H1 (cell line): ENCODE data around the gene SYNPO2L. TPM values are rescaled to one million over a fixed set of nuclear protein-coding genes. Genes with fewer than 3 reads are reported as not detected.
A peak's percentile ranks its signal among the peaks of the same experiment; 100 is the strongest.
"Not testable (repeated sequence)": the region's sequence is repeated elsewhere in the genome, so short reads cannot be mapped to it uniquely, and the experiment has no call there.

Source experiments
- CTCF ChIA-PET: fragments of 300-600 bp; sonication (Branson Sonifier 250); formaldehyde crosslinking; loops from one replicate; lab custom pipeline; 2021; ENCODE audit not compliant: partially characterized antibody; lab: Charles Lee
- POLR2A ChIA-PET: fragments of 300-600 bp; sonication (Branson Sonifier 250); formaldehyde crosslinking; loops from one replicate; lab custom pipeline; 2021; ENCODE audit warnings: inconsistent platforms; ENCODE audit not compliant: partially characterized antibody; lab: Charles Lee
- DNase-seq, 2 experiments: peaks; one replicate each; pipeline versions ENCODE4 v3.0.0 to v3.0.0-alpha.2; 2010 to 2022; ENCODE audit warnings: low spot score in 2 of 2, low read depth in 1 of 2, mixed read lengths in 1 of 2
- FAIRE-seq: peaks from 2 replicates; lab custom pipeline; 2011; peaks lifted over from hg19 to GRCh38; lab: Jason Lieb, UNC
- H2AFZ ChIP-seq: 2 replicates; pipeline ENCODE4 v1.8.1; 2012; ENCODE audit warnings: low read length, inconsistent platforms
- H2AK5ac ChIP-seq: 2 replicates; pipeline ENCODE4 v1.6.1; 2013; ENCODE audit warnings: low read depth, low read length
- H2BK120ac ChIP-seq: replicated peaks from 2 replicates; pipeline ENCODE3; 2013; ENCODE audit warnings: low read depth, low read length, inconsistent platforms
- H2BK12ac ChIP-seq: 2 replicates; pipeline ENCODE4 v1.6.1; 2013; ENCODE audit warnings: low read depth, low read length
- H2BK15ac ChIP-seq: 2 replicates; pipeline ENCODE4 v1.6.1; 2013; ENCODE audit warnings: low read length
- H2BK20ac ChIP-seq: 2 replicates; pipeline ENCODE4 v1.6.1; 2013; ENCODE audit warnings: low read length
- H2BK5ac ChIP-seq: 2 replicates; pipeline ENCODE4 v1.6.1; 2013; ENCODE audit warnings: low read depth, low read length
- H3K14ac ChIP-seq: 2 replicates; pipeline ENCODE4 v1.6.1; 2013; ENCODE audit warnings: inconsistent platforms; ENCODE audit not compliant: insufficient read length
- H3K18ac ChIP-seq: 2 replicates; pipeline ENCODE4 v1.6.1; 2013; ENCODE audit warnings: low read length; ENCODE audit errors: extremely low read depth
- H3K23ac ChIP-seq: 2 replicates; pipeline ENCODE4 v1.6.1; 2013; ENCODE audit warnings: inconsistent platforms; ENCODE audit not compliant: insufficient read length
- H3K23me2 ChIP-seq: 2 replicates; pipeline ENCODE4 v1.6.1; 2013; ENCODE audit warnings: low read depth, low read length
- H3K27ac ChIP-seq: 2 replicates; pipeline ENCODE4 v1.6.1; 2011; ENCODE audit warnings: low read depth, low read length, inconsistent platforms
- H3K27me3 ChIP-seq, 4 experiments: replicated peaks in 1 of 4; 1 replicate in 1 of 4; 2 replicates in 3 of 4; pipeline versions ENCODE4 v1.6.1 to v1.8.1; 2011 to 2013; ENCODE audit warnings: low read length in 3 of 4, mild to moderate bottlenecking in 3 of 4, inconsistent platforms in 2 of 4, mixed read lengths in 2 of 4, moderate library complexity in 1 of 4; ENCODE audit not compliant: control insufficient read depth in 3 of 4, insufficient read depth in 3 of 4; ENCODE audit errors: extremely low read depth in 1 of 4
- H3K36me3 ChIP-seq, 4 experiments: 2 replicates each; pipeline versions ENCODE4 v1.6.1 to v1.8.1; 2011 to 2013; ENCODE audit warnings: mild to moderate bottlenecking in 4 of 4, low read length in 3 of 4, moderate library complexity in 2 of 4, control low read depth in 1 of 4, inconsistent platforms in 1 of 4; ENCODE audit not compliant: insufficient read depth in 4 of 4, control insufficient read depth in 2 of 4
- H3K4ac ChIP-seq: replicated peaks from 2 replicates; pipeline ENCODE3; 2013; ENCODE audit warnings: low read length, low read depth, mixed read lengths, inconsistent platforms; ENCODE audit not compliant: insufficient read length
- H3K4me1 ChIP-seq, 4 experiments: replicated peaks in 1 of 4; 1 replicate in 1 of 4; 2 replicates in 3 of 4; pipeline versions ENCODE4 v1.6.1 to v1.8.1; 2011 to 2013; ENCODE audit warnings: low read length in 3 of 4, inconsistent platforms in 2 of 4, mixed read lengths in 1 of 4; ENCODE audit not compliant: insufficient read depth in 4 of 4, control insufficient read depth in 3 of 4
- H3K4me2 ChIP-seq, 2 experiments: 2 replicates each; pipeline versions ENCODE4 v1.6.1 to v1.8.1; 2011 to 2013; ENCODE audit warnings: low read depth in 2 of 2, low read length in 2 of 2, control low read depth in 1 of 2, inconsistent platforms in 1 of 2, mild to moderate bottlenecking in 1 of 2; ENCODE audit not compliant: insufficient read depth in 1 of 2
- H3K4me3 ChIP-seq, 4 experiments: fragments of 200-600, 300-600 bp in 1 of 4; sonication (generic), shearing (Covaris generic), sonication (Bioruptor Twin) in 1 of 4; 2 replicates each; pipeline versions ENCODE4 v1.5.1 to v1.8.1; 2011 to 2016; ENCODE audit warnings: low read length in 4 of 4, low read depth in 3 of 4, control low read depth in 2 of 4, inconsistent platforms in 2 of 4, mild to moderate bottlenecking in 2 of 4, mixed read lengths in 1 of 4, moderate library complexity in 1 of 4; ENCODE audit not compliant: insufficient read depth in 2 of 4; ENCODE audit errors: extremely low read depth in 1 of 4
- H3K56ac ChIP-seq: replicated peaks from 2 replicates; pipeline ENCODE3; 2013; ENCODE audit warnings: low read depth, mild to moderate bottlenecking, mixed read lengths, low read length, inconsistent platforms; ENCODE audit not compliant: insufficient read length
- H3K79me1 ChIP-seq: 2 replicates; pipeline ENCODE4 v1.6.1; 2013; ENCODE audit warnings: low read depth, low read length, control low read depth
- H3K79me2 ChIP-seq, 2 experiments: 2 replicates each; pipeline versions ENCODE4 v1.6.1 to v1.8.1; 2012 to 2013; ENCODE audit warnings: low read length in 2 of 2, mild to moderate bottlenecking in 2 of 2, inconsistent platforms in 1 of 2; ENCODE audit not compliant: insufficient read depth in 2 of 2, control insufficient read depth in 1 of 2
- H3K9ac ChIP-seq, 4 experiments: replicated peaks in 1 of 4; 1 replicate in 1 of 4; 2 replicates in 3 of 4; pipeline versions ENCODE4 v1.6.1 to v1.8.1; 2011 to 2013; ENCODE audit warnings: low read depth in 3 of 4, low read length in 3 of 4, control low read depth in 2 of 4, mild to moderate bottlenecking in 2 of 4, moderate library complexity in 2 of 4, inconsistent platforms in 1 of 4; ENCODE audit errors: extremely low read depth in 1 of 4
- H3K9me3 ChIP-seq, 2 experiments: 2 replicates each; pipeline versions ENCODE4 v1.6.1 to v1.8.1; 2012 to 2013; ENCODE audit warnings: mild to moderate bottlenecking in 2 of 2, moderate library complexity in 2 of 2, control low read depth in 1 of 2, inconsistent platforms in 1 of 2, low read depth in 1 of 2, low read length in 1 of 2, mixed read lengths in 1 of 2; ENCODE audit not compliant: insufficient read depth in 2 of 2
- H4K20me1 ChIP-seq, 2 experiments: replicated peaks in 1 of 2; 2 replicates each; pipeline versions ENCODE3 to v1.8.1; 2011 to 2013; ENCODE audit warnings: inconsistent platforms in 2 of 2, low read length in 2 of 2, mild to moderate bottlenecking in 1 of 2; ENCODE audit not compliant: insufficient read depth in 2 of 2, control insufficient read depth in 1 of 2
- H4K5ac ChIP-seq: 2 replicates; pipeline ENCODE4 v1.6.1; 2013; ENCODE audit warnings: low read length, low read depth, mixed read lengths, inconsistent platforms; ENCODE audit not compliant: insufficient read length
- H4K8ac ChIP-seq: 2 replicates; pipeline ENCODE4 v1.8.0; 2013; ENCODE audit warnings: mild to moderate bottlenecking, moderate library complexity, low read length, inconsistent platforms; ENCODE audit not compliant: insufficient read depth; ENCODE audit errors: extremely low read depth
- H4K91ac ChIP-seq: replicated peaks from 2 replicates; pipeline ENCODE3; 2013; ENCODE audit warnings: low read length, mixed read lengths, inconsistent platforms; ENCODE audit not compliant: insufficient read length
- WGBS, 2 experiments: shearing (Covaris generic) in 1 of 2; methylation state at CpG; one replicate each; pipeline versions ENCODE4 v1.1.6 to v1.1.7; 2013 to 2015; ENCODE audit warnings: low lambda C conversion rate in 2 of 2, mixed read lengths in 2 of 2, inconsistent platforms in 1 of 2, low coverage in 1 of 2, missing lambda C conversion rate in 1 of 2; ENCODE audit not compliant: insufficient replicate concordance in 2 of 2, insufficient coverage in 1 of 2, insufficient read length in 1 of 2; ENCODE audit errors: extremely low coverage in 1 of 2, missing lambda C conversion rate in 1 of 2; 5-methylcytosine and 5-hydroxymethylcytosine counted together
- polyA plus RNA-seq, 7 experiments: library from polyadenylated mRNA; depleted of rRNA in 3 of 7; stranded (reverse) in 5 of 7; unstranded in 2 of 7; fragments of >200 nt in 5 of 7; fragments of 200-250 nt in 2 of 7; gene quantifications; 1 replicate in 5 of 7; 2 replicates in 1 of 7; 4 replicates in 1 of 7; pipeline versions ENCODE4 v1.2.1 to v1.2.3, GENCODE V29; 2011 to 2013; ENCODE audit warnings: missing spikeins in 2 of 7, mixed read lengths in 2 of 7
- total RNA-seq: library from RNA; stranded (reverse); fragmentation: NEBNext Ultra II Directional; extraction: Animal tissue kit (Norgen Biotek cat#: 25700); gene quantifications from 2 replicates; pipeline ENCODE4 v1.2.1, GENCODE V29; 2021

Gene SYNPO2L
- total and polyA plus RNA-seq, 2 of the 8 experiments (the other 6 are each of a cell fraction or from before 2014, with no cell fraction given), result 0.05 to 0.19 TPM

DNA sequence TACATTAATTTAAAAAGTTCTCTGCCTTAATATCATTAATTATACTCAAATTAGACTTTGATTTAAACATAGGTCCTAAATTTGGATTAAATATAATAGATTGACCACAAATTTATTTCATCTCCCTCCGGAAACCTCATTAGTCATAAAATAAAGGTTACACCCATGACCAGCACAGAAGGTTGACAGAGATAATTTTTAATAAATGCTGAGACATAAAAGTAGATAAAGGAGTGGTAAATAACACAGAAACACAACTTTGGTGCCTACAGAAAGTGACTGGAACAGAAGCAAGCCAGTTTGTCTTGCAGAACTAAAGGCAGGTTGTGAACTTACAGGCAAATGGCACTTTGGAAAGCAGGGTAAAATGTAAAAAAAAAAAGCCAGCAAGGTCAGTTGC lies 31.8 kb upstream of the SYNPO2L start:
- H4K20me1 ChIP-seq, H3K27ac ChIP-seq, H2AFZ ChIP-seq, H2BK20ac ChIP-seq, H2BK12ac ChIP-seq, H3K23me2 ChIP-seq, H3K9me3 ChIP-seq, H3K79me1 ChIP-seq, H3K4ac ChIP-seq, POLR2A ChIA-PET, DNase-seq, H4K8ac ChIP-seq, H3K36me3 ChIP-seq, H3K4me2 ChIP-seq, H3K56ac ChIP-seq, H3K23ac ChIP-seq, H3K27me3 ChIP-seq, CTCF ChIA-PET, H2BK15ac ChIP-seq, H3K18ac ChIP-seq, H2BK120ac ChIP-seq, FAIRE-seq, H3K4me1 ChIP-seq, H4K91ac ChIP-seq, H3K14ac ChIP-seq, H2BK5ac ChIP-seq, H4K5ac ChIP-seq, H3K79me2 ChIP-seq, H2AK5ac ChIP-seq, H3K4me3 ChIP-seq: not testable (repeated sequence)
- WGBS, 2 experiments, result 90% methylated on average over 1 of the region's 1 CpG; no CpG with 5 or more reads in 1 of the 2 experiments
- H3K9ac ChIP-seq, result peak overlapping the region in 1 of 4 experiments; percentile 8; a peak in 1 of 7 replicates

- H2AK5ac ChIP-seq, H3K79me1 ChIP-seq, H3K27me3 ChIP-seq, H3K4me3 ChIP-seq, H4K5ac ChIP-seq, H3K79me2 ChIP-seq, H2BK120ac ChIP-seq, H4K91ac ChIP-seq, H3K14ac ChIP-seq, H3K4me1 ChIP-seq, DNase-seq, H3K27ac ChIP-seq, H3K23me2 ChIP-seq, H3K9me3 ChIP-seq, H3K4ac ChIP-seq, H3K18ac ChIP-seq, H2BK5ac ChIP-seq, POLR2A ChIA-PET, H2BK15ac ChIP-seq, H3K23ac ChIP-seq, H3K9ac ChIP-seq, H2BK20ac ChIP-seq, H4K20me1 ChIP-seq, H3K4me2 ChIP-seq, H3K36me3 ChIP-seq, FAIRE-seq, H4K8ac ChIP-seq, H2AFZ ChIP-seq, CTCF ChIA-PET, H2BK12ac ChIP-seq, H3K56ac ChIP-seq: not testable (repeated sequence)
- WGBS, 2 experiments, result no CpG with 5 or more reads among the region's 20 CpGs
Measured at GRCh38 chr10:73674546-73674945, 18.7 kb upstream of the SYNPO2L start.
